Islet precursor cell (in vitro differentiated cells): ENCODE results near the gene SHB.

ENCODE experiments used
- DNase-seq: peaks from one replicate; pipeline ENCODE4 v3.0.0-alpha.2; 2018

SHB gene

GRCh38 chr9:37984672-37985611, 84.1 kb downstream of the SHB start:
- peak; percentile 85 for DNase-seq

DNA sequence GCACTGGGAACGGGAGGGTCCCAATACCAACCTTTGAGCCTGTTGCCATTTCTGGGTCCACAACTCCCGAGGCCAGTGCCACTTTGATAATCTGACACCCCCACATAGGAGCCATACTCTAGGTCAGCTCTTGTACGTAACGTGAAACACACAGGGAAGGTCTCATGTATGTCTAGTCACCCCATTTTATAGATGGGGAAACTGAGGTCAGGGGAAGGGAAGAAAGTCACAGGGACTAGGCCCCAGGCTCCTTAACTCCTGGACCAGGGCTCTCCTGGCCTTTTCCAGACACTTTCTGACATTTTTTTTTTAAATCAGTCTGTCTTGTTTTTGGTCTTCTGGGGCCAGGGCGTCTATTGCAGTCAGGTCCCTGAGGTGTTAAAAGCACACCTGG, 84.8 kb downstream of the SHB start:
- no peak for DNase-seq

DNA sequence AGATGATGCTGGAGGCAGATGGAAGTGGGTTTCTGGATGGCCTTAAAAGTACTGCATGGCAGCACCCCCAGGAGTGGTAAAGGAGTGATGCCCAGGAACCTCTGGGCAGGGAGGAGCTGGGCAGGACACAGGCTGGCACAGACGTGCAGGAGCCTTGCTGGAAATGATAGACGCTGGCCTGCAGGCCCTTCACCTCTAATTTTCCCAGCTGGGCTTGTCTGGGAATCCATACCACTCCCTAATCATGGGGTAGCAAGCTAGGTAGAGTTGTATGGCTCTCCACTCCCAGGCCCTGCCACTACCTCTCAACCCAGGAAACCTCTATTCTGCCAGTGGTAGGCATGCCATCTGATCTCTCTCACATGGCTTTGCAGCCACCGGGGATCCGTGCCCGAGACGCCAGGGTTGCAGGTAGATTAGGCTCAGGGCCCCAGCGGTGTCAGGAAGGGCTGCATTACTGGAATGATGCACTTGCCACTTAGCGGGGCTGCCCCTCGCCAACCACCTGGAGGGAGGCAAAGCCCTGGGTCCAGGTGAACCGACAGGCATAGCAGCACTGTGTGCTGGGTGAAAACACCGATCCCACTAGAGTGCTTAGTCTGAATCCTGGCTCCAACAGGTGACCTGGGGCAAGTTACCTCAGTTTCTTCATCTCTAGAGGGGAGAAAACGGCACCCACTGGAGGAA, 85.5 kb downstream of the SHB start:
- DNase-seq, result no peak

- no peak for DNase-seq
These were observed 89.2 kb downstream of the SHB start for GRCh38 chr9:37979844-37980243.

DNA sequence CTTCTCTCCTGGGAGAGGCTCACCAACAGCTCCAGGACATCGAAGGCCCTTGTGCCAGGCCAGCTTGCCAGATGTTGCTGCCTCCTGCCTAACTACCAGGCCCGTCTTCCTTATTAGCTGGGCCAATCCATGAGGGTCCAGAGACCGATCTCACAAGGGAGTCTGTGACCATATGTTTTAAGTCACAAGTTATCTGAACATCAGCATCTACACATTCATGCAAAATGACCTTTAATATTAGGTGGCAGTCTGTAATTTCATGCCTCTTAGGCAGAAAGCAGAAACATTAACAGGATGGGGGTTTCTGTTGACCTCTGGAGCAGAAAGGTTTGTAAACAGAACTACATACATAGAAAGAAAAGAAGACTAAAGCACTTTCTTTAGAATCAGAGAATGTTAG, 90.0 kb downstream of the SHB start:
- DNase-seq, result no peak

GRCh38 chr9:37978481-37978864, 90.6 kb downstream of the SHB start:
- no peak for DNase-seq

GRCh38 chr9:37977851-37978480, 91.1 kb downstream of the SHB start:
- DNase-seq, result no peak

DNA sequence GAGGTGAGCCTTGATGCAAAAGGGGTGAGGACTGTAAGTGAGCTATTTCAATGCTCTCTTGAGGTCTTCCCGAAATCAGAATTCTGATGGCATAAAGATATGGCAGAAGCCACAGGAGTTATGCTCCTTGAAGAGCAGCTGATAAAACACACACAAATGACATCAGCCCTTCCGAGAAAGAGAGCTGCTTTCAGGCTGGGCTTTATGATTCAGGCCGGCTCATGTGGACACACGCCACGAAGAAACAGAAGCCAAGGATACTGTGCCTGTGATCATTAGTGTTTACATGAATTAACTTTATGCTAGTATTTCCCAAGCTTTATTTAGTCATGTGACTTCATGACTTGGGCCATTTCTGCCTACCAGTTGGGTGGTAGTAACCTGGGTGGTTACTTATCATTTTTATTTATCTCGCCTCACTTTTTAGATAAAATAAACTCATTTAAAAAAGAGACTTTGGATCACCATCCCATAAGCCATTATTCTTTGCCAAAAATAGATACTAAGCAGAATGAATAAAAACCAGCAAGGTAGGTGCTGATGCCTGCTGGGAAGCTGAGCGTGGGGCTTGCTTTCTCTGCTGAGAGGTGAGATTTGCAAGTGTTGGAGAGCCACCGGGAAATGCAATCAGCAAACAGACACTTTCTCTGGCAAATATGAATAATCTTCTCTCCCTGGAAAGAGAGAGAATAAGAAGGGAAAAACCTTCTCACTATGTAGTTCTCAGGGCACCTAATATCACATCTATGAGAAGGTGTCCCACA, 92.1 kb downstream of the SHB start:
- DNase-seq, result no peak

DNA sequence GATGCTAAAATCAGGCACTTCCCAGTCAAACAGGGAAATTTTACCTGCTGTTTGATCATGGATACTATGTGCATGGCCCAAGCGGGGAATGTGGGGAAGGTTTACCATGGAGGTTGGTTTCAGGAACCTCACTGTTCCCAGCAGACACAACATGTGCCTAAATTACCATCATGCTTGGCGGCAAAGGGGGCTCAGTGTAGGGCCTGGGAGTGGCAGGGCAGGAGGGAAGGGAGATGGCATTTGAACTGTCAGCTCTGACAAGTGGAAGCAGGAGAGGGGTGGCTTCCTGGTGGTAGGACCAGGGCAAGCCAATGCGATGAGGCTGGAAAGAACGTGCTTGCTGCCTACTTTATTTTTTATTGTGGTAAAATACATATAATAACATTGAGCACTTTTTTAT, 93.4 kb downstream of the SHB start:
- DNase-seq, result no peak

DNA sequence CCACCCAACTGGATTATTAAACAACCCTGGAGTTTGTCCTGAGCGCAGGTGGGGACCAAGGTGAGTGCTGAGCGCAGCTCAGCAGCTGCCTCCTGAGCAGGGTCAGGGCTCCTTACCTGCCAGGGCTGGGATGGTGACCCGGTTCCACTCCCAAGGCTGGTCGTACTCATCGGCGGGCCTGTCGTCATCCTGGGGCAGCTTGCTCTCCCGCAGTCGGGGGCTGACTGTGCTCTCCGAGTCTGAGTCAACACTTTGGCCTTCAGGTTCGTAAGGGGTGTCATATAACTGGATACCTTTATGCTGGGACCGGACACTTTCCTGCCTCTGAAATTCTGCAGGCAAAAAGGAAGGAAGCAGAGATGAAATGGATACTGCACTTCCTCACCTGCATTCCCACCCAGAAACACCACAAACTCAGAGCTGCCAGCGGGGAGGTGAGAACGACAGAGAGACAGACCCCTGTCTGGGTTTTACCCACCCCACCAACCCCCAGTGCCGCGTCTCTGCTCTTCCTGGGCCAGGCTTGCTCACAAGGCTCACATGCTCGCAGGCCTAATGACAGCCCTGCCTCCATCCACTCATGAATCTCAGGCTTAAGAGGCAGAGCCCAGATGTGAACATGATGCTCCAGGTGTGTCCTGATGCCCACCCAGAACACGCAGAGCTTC, 94.4 kb downstream of the SHB start:
- peak; percentile 89 for DNase-seq

GRCh38 chr9:37972351-37972848, 96.6 kb downstream of the SHB start:
- DNase-seq, result no peak

DNA sequence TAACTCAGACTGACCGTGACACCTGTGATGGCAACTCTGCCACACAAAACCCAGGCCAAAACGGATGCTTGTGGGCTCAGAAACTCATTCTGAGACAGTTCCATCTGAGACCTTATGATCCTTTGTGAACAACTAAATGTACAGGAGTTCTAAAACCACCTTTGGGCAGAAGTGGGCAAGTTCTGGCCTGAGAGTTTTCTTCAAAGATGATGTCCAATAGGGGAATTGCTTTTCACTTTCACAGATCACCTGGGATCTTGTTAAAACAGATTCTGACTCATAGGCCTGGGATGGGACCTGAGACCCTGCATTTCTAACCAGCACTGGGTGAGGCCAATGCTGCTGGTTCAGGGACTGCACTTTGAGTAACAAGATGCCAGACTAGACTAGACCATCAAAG, 97.3 kb downstream of the SHB start:
- DNase-seq, result no peak

GRCh38 chr9:37971108-37971459, 97.9 kb downstream of the SHB start:
- DNase-seq, result no peak

DNA sequence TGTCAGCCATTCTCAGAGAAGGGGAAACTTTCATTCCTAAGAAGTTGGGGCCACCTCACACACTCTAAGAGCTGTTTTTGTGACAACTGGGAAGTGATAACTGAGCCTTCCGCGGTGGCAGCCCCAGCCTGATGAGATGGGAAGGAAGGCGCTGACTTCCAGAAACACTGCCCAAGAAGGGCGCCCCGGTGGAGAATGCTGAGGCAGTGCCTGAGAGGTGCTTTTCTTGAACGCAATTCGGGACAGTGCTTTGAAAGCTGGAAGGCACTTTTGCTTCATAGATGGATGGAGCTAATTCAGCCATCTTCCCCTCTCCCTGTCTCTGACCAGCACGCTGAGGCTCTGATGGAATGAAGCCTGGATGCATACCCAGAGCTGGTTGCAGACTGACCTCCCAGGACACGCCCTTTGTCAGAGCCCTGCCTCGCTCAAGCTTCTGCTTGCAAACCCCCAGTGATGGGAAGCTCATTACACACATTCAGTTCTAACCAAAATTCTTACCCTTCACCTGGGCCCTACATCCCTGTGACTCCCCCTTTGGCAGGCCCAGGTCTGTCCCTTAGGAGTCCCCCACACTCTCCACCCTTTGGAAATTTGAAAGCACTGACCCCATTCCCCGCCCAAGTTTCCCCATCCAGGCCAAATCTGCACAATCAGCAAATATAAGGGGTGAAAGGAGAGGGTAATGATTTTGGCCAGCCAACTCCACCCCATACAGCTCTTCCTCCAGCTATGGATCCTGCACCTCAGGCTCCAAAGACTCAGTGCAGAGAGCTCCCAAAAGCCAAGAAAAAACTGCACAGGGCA, 98.5 kb downstream of the SHB start:
- DNase-seq, result no peak

DNA sequence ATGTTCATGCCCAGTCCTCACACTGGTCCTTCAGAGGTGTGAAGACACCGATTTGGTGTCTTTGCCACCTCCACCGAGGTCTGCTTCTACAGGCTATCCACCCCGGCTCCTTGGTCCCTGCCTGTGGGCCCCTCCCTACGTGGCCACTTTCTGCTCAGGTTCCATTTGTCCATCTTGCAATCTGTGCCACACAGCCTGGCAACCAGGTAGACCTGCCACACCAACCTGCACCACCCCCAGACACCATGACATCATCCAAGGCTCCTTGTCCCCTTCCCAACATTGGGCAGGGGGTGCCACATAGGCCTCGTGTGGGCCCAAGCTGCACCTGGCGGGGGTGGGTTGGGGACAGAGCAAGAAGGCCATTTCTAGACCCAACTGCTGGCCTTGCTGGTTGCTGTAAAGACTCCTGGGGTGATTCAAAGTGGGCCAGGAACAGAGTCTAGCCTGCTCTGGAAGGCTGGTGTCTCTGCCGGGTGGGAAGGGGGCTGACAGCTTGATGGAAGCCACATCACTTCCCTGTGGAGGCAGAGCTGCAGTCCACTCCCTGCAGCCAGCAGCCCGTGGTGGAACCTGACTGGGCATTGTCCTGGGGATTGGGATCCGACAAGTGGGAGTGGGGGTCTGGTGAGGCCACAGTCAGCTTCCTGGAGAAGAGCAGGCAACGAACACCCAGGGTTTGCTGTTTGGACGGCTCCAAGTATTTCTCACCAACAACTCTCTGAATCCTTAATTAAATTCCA, 99.3 kb downstream of the SHB start:
- no peak for DNase-seq

DNA sequence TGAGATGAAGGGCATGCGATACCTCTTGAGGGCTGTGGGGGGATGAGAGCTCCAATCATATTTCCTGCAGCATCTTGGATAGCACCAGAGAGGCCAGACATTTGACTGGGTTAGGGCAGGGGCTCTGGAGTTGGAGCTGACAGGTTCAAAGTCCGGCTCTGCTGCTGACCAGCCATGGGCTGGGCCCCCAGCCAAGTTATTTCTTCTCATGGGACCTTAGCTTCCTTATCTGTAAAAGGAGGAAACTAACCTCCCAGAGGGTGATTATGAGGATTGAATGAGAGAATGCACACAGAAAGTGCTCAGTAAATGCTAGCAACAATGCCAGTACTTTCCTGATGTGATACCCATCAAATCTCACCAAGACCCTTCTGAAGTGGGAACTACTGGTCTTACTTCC, 99.9 kb downstream of the SHB start:
- DNase-seq, result no peak

GRCh38 chr9:37968228-37968701, 100.8 kb downstream of the SHB start:
- no peak for DNase-seq

DNA sequence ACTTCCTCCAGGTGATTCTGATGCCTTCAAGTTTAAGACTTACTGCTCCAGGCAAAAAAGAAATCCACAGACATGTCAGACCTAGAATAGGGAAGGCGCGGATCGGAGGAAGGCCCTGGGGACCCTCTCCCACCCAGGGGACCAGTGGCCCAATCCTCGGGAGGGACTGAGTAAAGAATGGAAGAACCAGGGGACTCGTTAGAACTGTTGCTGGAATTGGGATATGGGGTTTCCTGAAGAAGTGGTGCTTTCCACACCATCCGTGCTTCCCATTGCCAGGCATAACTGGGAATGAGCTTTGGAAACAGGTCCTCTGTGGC, 101.3 kb downstream of the SHB start:
- no peak for DNase-seq

DNA sequence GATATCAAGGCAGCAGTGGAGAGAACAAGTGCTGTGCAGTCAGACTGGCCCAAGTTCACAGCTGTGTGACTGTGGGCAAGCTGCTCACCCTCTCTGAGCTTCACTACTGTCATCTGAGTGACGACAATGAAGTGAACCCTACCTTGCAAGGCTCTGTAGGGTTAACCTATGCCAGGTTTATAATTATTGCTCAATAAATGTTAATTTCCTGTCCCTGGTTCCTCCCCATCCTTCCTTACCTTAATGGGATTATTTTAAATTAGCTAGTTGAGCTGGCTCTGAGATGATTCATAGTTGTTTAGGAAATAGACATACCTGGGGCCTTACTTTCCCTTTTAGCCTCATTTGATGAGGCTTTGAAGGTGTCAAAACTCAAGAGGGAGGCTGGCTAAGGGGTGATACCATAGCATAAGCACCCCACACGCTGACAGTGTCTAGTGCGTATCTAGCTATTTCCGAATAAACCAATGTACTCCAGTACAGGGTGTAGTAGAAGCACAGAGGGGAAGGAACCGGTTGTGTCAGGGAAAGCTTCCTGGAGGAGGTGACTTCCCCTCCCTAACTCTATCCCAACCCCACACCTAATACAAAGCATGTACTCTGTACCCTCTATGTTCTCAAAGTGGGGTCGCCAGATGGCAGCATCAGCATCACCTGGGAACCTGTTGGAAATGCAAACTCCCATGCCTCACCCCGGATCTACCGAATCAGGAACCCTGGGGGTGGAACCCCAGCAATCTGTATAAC, 101.8 kb downstream of the SHB start:
- no peak for DNase-seq

- no peak for DNase-seq
These were observed 102.5 kb downstream of the SHB start for GRCh38 chr9:37966412-37967013.
